HepG2 (cell line): ENCODE results near the gene IWS1. TPM values are rescaled to one million over a fixed set of nuclear protein-coding genes. Genes with fewer than 3 reads are reported as not detected.

ENCODE experiments used
- ATAD3A ChIP-seq: sonication (generic); formaldehyde crosslinking; IDR thresholded peaks from 2 replicates; pipeline ENCODE4 v1.4.0; 2020; ENCODE audit warnings: missing genetic modification reagents
- BATF2 ChIP-seq: sonication (generic); formaldehyde crosslinking; IDR thresholded peaks from 2 replicates; pipeline ENCODE4 v1.8.0; 2022; ENCODE audit warnings: mild to moderate bottlenecking, missing genetic modification reagents, moderate library complexity
- DPF2 ChIP-seq: sonication (generic); formaldehyde crosslinking; IDR thresholded peaks from 2 replicates; pipeline ENCODE4 v1.4.0; 2020; ENCODE audit warnings: mild to moderate bottlenecking, low read depth, missing genetic modification reagents, borderline replicate concordance
- E2F1 ChIP-seq: sonication (generic); formaldehyde crosslinking; IDR thresholded peaks from 2 replicates; pipeline ENCODE4 v1.5.0; 2020; ENCODE audit warnings: missing genetic modification reagents
- MIER2 ChIP-seq: IDR thresholded peaks from 2 replicates; pipeline ENCODE4 v1.6.1; 2016; ENCODE audit warnings: missing biosample characterization, missing genetic modification reagents
- SALL1 ChIP-seq: sonication (generic); formaldehyde crosslinking; IDR thresholded peaks from 2 replicates; pipeline ENCODE4 v1.8.0; 2022; ENCODE audit warnings: mild to moderate bottlenecking, missing genetic modification reagents
- SIX4 ChIP-seq: sonication (generic); formaldehyde crosslinking; IDR thresholded peaks from 2 replicates; pipeline ENCODE4 v1.4.0; 2020; ENCODE audit warnings: missing genetic modification reagents
- SNRNP70 ChIP-seq: fragments of 200-400 bp; formaldehyde crosslinking; IDR thresholded peaks from 2 replicates; pipeline ENCODE4 v1.6.1; 2017; ENCODE audit warnings: mild to moderate bottlenecking, low read depth, low read length, moderate library complexity
- SOX13 ChIP-seq, 3 experiments: fragments of 450-650 bp in 1 of 3; sonication (generic) in 1 of 3; formaldehyde crosslinking in 1 of 3; IDR thresholded peaks in 2 of 3; conservative IDR thresholded peaks in 1 of 3; 2 replicates each; pipeline versions ENCODE4 v1.5.0 to v1.6.1; 2016 to 2020; ENCODE audit warnings: antibody characterized with exemption in 1 of 3, mild to moderate bottlenecking in 1 of 3, missing compliant biosample characterization in 1 of 3, missing genetic modification reagents in 1 of 3, moderate library complexity in 1 of 3
- STAT5B ChIP-seq: sonication (generic); formaldehyde crosslinking; IDR thresholded peaks from 2 replicates; pipeline ENCODE4 v1.4.0; 2020; ENCODE audit warnings: missing genetic modification reagents
- TAF15 ChIP-seq: fragments of 200-400 bp; formaldehyde crosslinking; IDR thresholded peaks from one replicate; pipeline ENCODE4 v1.6.1; 2018; ENCODE audit warnings: mild to moderate bottlenecking, low read depth, low read length; ENCODE audit not compliant: poor library complexity, severe bottlenecking
- U2AF2 ChIP-seq: fragments of 200-400 bp; formaldehyde crosslinking; IDR thresholded peaks from 2 replicates; pipeline ENCODE4 v1.6.1; 2017; ENCODE audit warnings: low read depth, mild to moderate bottlenecking, low read length
- ZBTB7A ChIP-seq: sonication (generic); formaldehyde crosslinking; IDR thresholded peaks from 2 replicates; pipeline ENCODE4 v1.8.0; 2022; ENCODE audit warnings: mild to moderate bottlenecking, missing genetic modification reagents
- ZC3H4 ChIP-seq: sonication (generic); formaldehyde crosslinking; IDR thresholded peaks from 2 replicates; pipeline ENCODE4 v1.4.0; 2020; ENCODE audit warnings: missing genetic modification reagents, borderline replicate concordance
- ZMAT3 ChIP-seq: sonication (generic); formaldehyde crosslinking; conservative IDR thresholded peaks from 2 replicates; pipeline ENCODE4 v1.7.0; 2021; ENCODE audit warnings: missing genetic modification reagents
- ZNF747 ChIP-seq: sonication (generic); formaldehyde crosslinking; IDR thresholded peaks from 2 replicates; pipeline ENCODE4 v1.8.1; 2023; ENCODE audit warnings: missing genetic modification reagents, mild to moderate bottlenecking, borderline replicate concordance
- ZSCAN31 ChIP-seq: sonication (generic); formaldehyde crosslinking; IDR thresholded peaks from 2 replicates; pipeline ENCODE4 v1.5.0; 2020; ENCODE audit warnings: low read depth, mild to moderate bottlenecking, missing genetic modification reagents
- ZSCAN9 ChIP-seq: IDR thresholded peaks from 2 replicates; pipeline ENCODE4 v1.6.1; 2016; ENCODE audit warnings: borderline replicate concordance
- polyA plus RNA-seq, 8 experiments: library from polyadenylated mRNA; depleted of rRNA in 3 of 8; stranded (reverse) in 7 of 8; unstranded in 1 of 8; fragments of >200 nt; fragmentation: Illumina TruSeq in 4 of 8; extraction: Trizol in 4 of 8; gene quantifications; 2 replicates each; pipeline versions ENCODE4 v1.2.1 to v1.2.3, GENCODE V29; 2011 to 2016; ENCODE audit warnings: low read depth in 4 of 8, missing spikeins in 1 of 8, mixed read lengths in 1 of 8; ENCODE audit not compliant: insufficient read depth in 1 of 8
- total RNA-seq, 5 experiments: library from RNA; depleted of rRNA; stranded (reverse); fragments of >200 nt; fragmentation: Illumina TruSeq; extraction: Trizol; gene quantifications; 2 replicates each; pipeline ENCODE4 v1.2.3, GENCODE V29; 2016; ENCODE audit warnings: low read depth in 1 of 5
- TF ChIP-seq, protein P1 (sequence below): sonication (generic); formaldehyde crosslinking; IDR thresholded peaks from 2 replicates; pipeline ENCODE4 v1.8.1; 2023; ENCODE audit warnings: mild to moderate bottlenecking, moderate library complexity, missing genetic modification reagents
- TF ChIP-seq, protein P2 (sequence below), 2 experiments: IDR thresholded peaks; 2 replicates each; pipeline ENCODE4 v1.6.1; 2011 to 2012; ENCODE audit warnings: low read length in 2 of 2, borderline replicate concordance in 1 of 2, low read depth in 1 of 2, mild to moderate bottlenecking in 1 of 2, moderate library complexity in 1 of 2
- TF ChIP-seq, protein P3 (sequence below): fragments of 450-650 bp; IDR thresholded peaks from 2 replicates; pipeline ENCODE4 v1.6.1; 2017

Gene IWS1
- total and polyA plus RNA-seq, 2 of the 13 experiments (the other 11 are each of a cell fraction or from before 2014, with no cell fraction given), result 28.9 to 62.3 TPM

DNA sequence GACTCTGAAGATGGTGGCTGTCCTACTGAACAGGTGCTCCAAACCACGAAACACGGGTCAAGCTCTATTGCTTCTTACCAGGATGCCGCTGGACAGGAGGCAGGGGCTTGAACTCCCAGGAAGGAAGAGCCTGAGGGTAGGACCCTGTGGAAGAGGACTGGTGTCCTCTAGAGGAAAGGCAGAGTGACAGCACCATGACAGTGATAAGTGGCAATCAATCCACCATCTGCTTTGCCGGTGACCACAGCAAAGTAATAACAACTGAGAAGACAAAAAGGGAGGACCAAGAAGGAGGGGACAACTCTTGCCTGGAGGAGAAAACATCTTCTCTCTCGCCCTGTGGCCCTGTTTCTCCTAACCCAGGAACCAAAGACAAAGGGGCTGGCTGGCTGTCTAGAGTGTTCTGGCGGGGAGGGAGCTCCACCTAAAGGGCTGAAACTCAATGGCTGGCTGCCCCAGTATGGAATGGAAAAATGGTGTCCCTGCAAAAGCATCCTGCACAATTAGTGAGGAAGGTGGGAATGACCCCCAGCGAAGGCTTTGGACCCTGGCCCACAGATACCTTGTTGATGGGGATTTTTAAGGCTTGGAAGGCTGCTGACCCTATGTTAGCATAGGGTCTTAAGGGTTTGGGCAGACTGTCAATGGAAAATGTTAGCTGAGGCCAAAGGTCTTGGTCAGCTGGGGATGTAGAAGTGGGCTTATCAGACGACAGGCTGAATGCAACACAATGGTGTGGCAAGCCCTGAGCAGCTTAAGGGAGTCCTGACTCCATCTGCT, 72.7 kb downstream of the IWS1 start (continued):
- TF ChIP-seq ZNF747 (CRISPR knock-in tag) (no peak), DPF2 (no peak; the same call in 1 of the 2 replicates), BATF2 (CRISPR knock-in tag) (no peak), SALL1 (CRISPR knock-in tag) (peak; percentile 59), TAF15 (no peak), SOX13 (IDR thresholded peaks at IDR 0.05) (no peak), SOX13 (CRISPR knock-in tag; conservative IDR thresholded peaks at IDR 0.05 in 1 of 2, IDR thresholded peaks at IDR 0.05 in 1 of 2) (peak in 1 of 2 experiments; percentile 50; a peak in 1 of 4 replicates), E2F1 (CRISPR knock-in tag) (no peak), ZMAT3 (CRISPR knock-in tag) (no peak), STAT5B (CRISPR knock-in tag) (no peak), U2AF2 (no peak), ZSCAN31 (CRISPR knock-in tag) (peak; percentile 47; the same call in 1 of the 2 replicates), ZBTB7A (CRISPR knock-in tag) (peak; percentile 54; the same call in 1 of the 2 replicates), ZC3H4 (CRISPR knock-in tag) (no peak; the same call in 1 of the 2 replicates), ZSCAN9 (CRISPR knock-in tag) (no peak; the same call in 1 of the 2 replicates), MIER2 (CRISPR knock-in tag) (peak; percentile 14), ATAD3A (CRISPR knock-in tag) (no peak), SIX4 (CRISPR knock-in tag) (peak; percentile 51; the same call in 1 of the 2 replicates), SNRNP70 (no peak)
- TF ChIP-seq, protein P1, sequence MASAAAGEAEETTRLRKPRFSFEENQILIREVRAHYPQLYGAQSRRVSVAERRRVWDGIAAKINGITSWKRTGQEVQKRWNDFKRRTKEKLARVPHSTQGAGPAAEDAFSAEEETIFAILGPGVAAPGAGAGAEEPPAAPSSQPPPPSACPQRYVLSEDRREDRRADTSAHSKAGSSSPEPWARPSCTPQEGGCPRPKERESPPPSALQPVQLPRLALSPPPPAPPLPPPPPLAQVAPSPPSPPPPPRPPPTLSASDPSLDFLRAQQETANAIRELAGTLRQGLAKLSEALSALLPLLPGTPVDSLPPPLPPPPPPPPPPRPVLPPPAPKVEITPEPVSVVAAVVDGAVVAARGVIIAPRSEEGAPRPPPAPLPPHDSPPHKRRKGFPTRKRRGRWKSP (CRISPR knock-in tag), result peak; percentile 60; the same call in 1 of the 2 replicates
- TF ChIP-seq, protein P2, sequence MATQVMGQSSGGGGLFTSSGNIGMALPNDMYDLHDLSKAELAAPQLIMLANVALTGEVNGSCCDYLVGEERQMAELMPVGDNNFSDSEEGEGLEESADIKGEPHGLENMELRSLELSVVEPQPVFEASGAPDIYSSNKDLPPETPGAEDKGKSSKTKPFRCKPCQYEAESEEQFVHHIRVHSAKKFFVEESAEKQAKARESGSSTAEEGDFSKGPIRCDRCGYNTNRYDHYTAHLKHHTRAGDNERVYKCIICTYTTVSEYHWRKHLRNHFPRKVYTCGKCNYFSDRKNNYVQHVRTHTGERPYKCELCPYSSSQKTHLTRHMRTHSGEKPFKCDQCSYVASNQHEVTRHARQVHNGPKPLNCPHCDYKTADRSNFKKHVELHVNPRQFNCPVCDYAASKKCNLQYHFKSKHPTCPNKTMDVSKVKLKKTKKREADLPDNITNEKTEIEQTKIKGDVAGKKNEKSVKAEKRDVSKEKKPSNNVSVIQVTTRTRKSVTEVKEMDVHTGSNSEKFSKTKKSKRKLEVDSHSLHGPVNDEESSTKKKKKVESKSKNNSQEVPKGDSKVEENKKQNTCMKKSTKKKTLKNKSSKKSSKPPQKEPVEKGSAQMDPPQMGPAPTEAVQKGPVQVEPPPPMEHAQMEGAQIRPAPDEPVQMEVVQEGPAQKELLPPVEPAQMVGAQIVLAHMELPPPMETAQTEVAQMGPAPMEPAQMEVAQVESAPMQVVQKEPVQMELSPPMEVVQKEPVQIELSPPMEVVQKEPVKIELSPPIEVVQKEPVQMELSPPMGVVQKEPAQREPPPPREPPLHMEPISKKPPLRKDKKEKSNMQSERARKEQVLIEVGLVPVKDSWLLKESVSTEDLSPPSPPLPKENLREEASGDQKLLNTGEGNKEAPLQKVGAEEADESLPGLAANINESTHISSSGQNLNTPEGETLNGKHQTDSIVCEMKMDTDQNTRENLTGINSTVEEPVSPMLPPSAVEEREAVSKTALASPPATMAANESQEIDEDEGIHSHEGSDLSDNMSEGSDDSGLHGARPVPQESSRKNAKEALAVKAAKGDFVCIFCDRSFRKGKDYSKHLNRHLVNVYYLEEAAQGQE (IDR thresholded peaks at IDR 0.05; ENCODE audit: borderline replicate concordance in 1 of 2, low read depth in 1 of 2, low read length in 2 of 2), result no peak
- TF ChIP-seq, protein P3, sequence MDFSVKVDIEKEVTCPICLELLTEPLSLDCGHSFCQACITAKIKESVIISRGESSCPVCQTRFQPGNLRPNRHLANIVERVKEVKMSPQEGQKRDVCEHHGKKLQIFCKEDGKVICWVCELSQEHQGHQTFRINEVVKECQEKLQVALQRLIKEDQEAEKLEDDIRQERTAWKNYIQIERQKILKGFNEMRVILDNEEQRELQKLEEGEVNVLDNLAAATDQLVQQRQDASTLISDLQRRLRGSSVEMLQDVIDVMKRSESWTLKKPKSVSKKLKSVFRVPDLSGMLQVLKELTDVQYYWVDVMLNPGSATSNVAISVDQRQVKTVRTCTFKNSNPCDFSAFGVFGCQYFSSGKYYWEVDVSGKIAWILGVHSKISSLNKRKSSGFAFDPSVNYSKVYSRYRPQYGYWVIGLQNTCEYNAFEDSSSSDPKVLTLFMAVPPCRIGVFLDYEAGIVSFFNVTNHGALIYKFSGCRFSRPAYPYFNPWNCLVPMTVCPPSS, result no peak
